K562 (cell line): Measurements from ENCODE around the gene WNT2.

Experiments
- AFF1 ChIP-seq, 2 experiments: fragments of 450-650 bp; IDR thresholded peaks; 2 replicates each; pipeline ENCODE4 v1.6.1; 2018; ENCODE audit warnings: mild to moderate bottlenecking in 2 of 2, low read depth in 1 of 2; ENCODE audit not compliant: partially characterized antibody in 2 of 2
- ATF3 ChIP-seq, 2 experiments: fragments of 450-650 bp in 1 of 2; sonication (generic) in 1 of 2; formaldehyde crosslinking in 1 of 2; IDR thresholded peaks in 1 of 2; conservative IDR thresholded peaks in 1 of 2; 2 replicates each; pipeline versions ENCODE4 v1.6.1 to v1.8.1; 2016 to 2023; ENCODE audit warnings: mild to moderate bottlenecking in 2 of 2, moderate library complexity in 2 of 2, inconsistent platforms in 1 of 2, missing genetic modification reagents in 1 of 2
- CTCF ChIP-seq, 3 experiments: IDR thresholded peaks in 2 of 3; conservative IDR thresholded peaks in 1 of 3; 2 replicates each; pipeline ENCODE4 v1.5.1; 2011 to 2012; ENCODE audit warnings: low read length in 3 of 3, mild to moderate bottlenecking in 3 of 3, control low read depth in 2 of 3, improper control_type of control experiment in 1 of 3, inconsistent platforms in 1 of 3, low read depth in 1 of 3, mixed read lengths in 1 of 3, moderate library complexity in 1 of 3; ENCODE audit not compliant: insufficient read depth in 2 of 3
- EP300 ChIP-seq: IDR thresholded peaks from 2 replicates; pipeline ENCODE4 v1.6.1; 2012; ENCODE audit warnings: low read length, improper control_type of control experiment
- FOXK2 ChIP-seq, 2 experiments: fragments of 450-650 bp; IDR thresholded peaks in 1 of 2; conservative IDR thresholded peaks in 1 of 2; 2 replicates each; pipeline ENCODE4 v1.6.1; 2016; ENCODE audit warnings: low read depth in 2 of 2, mild to moderate bottlenecking in 1 of 2
- FOXM1 ChIP-seq, 2 experiments: fragments of 450-650 bp in 1 of 2; sonication (generic) in 1 of 2; formaldehyde crosslinking in 1 of 2; IDR thresholded peaks; 2 replicates each; pipeline versions ENCODE4 v1.6.1 to v1.9.0; 2017 to 2022; ENCODE audit warnings: low read depth in 2 of 2, mild to moderate bottlenecking in 2 of 2, missing genetic modification reagents in 1 of 2, moderate library complexity in 1 of 2
- JUND ChIP-seq, 2 experiments: IDR thresholded peaks; 2 replicates in 1 of 2; 3 replicates in 1 of 2; pipeline ENCODE4 v1.6.1; 2011; ENCODE audit warnings: borderline replicate concordance in 2 of 2, low read depth in 2 of 2, low read length in 2 of 2, improper control_type of control experiment in 1 of 2, missing biosample characterization in 1 of 2, missing genetic modification characterization in 1 of 2, missing genetic modification reagents in 1 of 2
- NCOA4 ChIP-seq: fragments of 450-650 bp; IDR thresholded peaks from 2 replicates; pipeline ENCODE4 v1.6.1; 2018; ENCODE audit warnings: mild to moderate bottlenecking; ENCODE audit not compliant: partially characterized antibody
- POLR2AphosphoS5 ChIP-seq: IDR thresholded peaks from 2 replicates; pipeline ENCODE4 v1.6.1; 2011; ENCODE audit warnings: mild to moderate bottlenecking, low read depth, low read length, moderate library complexity; ENCODE audit not compliant: control insufficient read depth, insufficient read depth
- SREBF1 ChIP-seq: fragments of 150-350 bp; IDR thresholded peaks from 2 replicates; pipeline ENCODE4 v1.6.1; 2014; ENCODE audit warnings: antibody characterized with exemption, low read depth, low read length, borderline replicate concordance
- TAF1 ChIP-seq: IDR thresholded peaks from 2 replicates; pipeline ENCODE4 v1.6.1; 2011; ENCODE audit warnings: mild to moderate bottlenecking, low read length, moderate library complexity; ENCODE audit not compliant: insufficient read depth, control insufficient read depth, severe bottlenecking; ENCODE audit errors: extremely low read depth
- ZBTB7A ChIP-seq: IDR thresholded peaks from 2 replicates; pipeline ENCODE4 v1.6.1; 2011; ENCODE audit warnings: low read depth, mild to moderate bottlenecking, low read length, moderate library complexity, borderline replicate concordance; ENCODE audit not compliant: control insufficient read depth
- ZNF263 ChIP-seq: sonication (generic); formaldehyde crosslinking; IDR thresholded peaks from 2 replicates; pipeline ENCODE4 v1.8.0; 2022; ENCODE audit warnings: mild to moderate bottlenecking, missing genetic modification reagents, borderline replicate concordance

- TF ChIP-seq FOXM1 (IDR thresholded peaks at IDR 0.05; ENCODE audit: low read depth) (no peak), FOXM1 (CRISPR knock-in tag; IDR thresholded peaks at IDR 0.05; ENCODE audit: low read depth) (no peak), TAF1 (no peak), ZNF263 (CRISPR knock-in tag) (no peak), FOXK2 (conservative IDR thresholded peaks at IDR 0.05 in 1 of 2, IDR thresholded peaks at IDR 0.05 in 1 of 2; ENCODE audit: low read depth in 2 of 2) (no peak), CTCF (IDR thresholded peaks at IDR 0.05 in 2 of 3, conservative IDR thresholded peaks at IDR 0.05 in 1 of 3; ENCODE audit: insufficient read depth in 2 of 3, low read depth in 1 of 3, low read length in 3 of 3) (no peak), POLR2AphosphoS5 (no peak), SREBF1 (no peak), AFF1 (IDR thresholded peaks at IDR 0.05; ENCODE audit: low read depth in 1 of 2, partially characterized antibody in 2 of 2) (no peak), ZBTB7A (no peak), ATF3 (IDR thresholded peaks at IDR 0.05) (no peak), ATF3 (CRISPR knock-in tag; conservative IDR thresholded peaks at IDR 0.05) (no peak), NCOA4 (no peak), EP300 (no peak), JUND (IDR thresholded peaks at IDR 0.05; ENCODE audit: borderline replicate concordance, low read depth, low read length) (no peak), JUND (tag; IDR thresholded peaks at IDR 0.05; ENCODE audit: borderline replicate concordance, low read depth, low read length) (no peak)
Measured at GRCh38 chr7:117282239-117282812, 40.5 kb downstream of the WNT2 start.
